GM12878 (cell line): Measurements from ENCODE around the gene NTN1.

ENCODE experiments used
- BACH1 ChIP-seq: fragments of 450-650 bp; IDR thresholded peaks from 2 replicates; pipeline ENCODE4 v1.6.1; 2017; ENCODE audit warnings: mild to moderate bottlenecking, borderline replicate concordance
- CTCF ChIP-seq, 3 experiments: IDR thresholded peaks in 2 of 3; conservative IDR thresholded peaks in 1 of 3; 2 replicates each; pipeline ENCODE4 v1.5.1; 2011; ENCODE audit warnings: low read depth in 3 of 3, low read length in 3 of 3, mild to moderate bottlenecking in 3 of 3, control low read depth in 2 of 3, moderate library complexity in 2 of 3, inconsistent platforms in 1 of 3, mixed read lengths in 1 of 3; ENCODE audit not compliant: control insufficient read depth in 2 of 3, insufficient read depth in 1 of 3; ENCODE audit errors: extremely low read depth in 1 of 3
- GABPA ChIP-seq: IDR thresholded peaks from 2 replicates; pipeline ENCODE4 v1.6.1; 2014; ENCODE audit warnings: antibody characterized with exemption, low read depth, mild to moderate bottlenecking, inconsistent platforms
- PAX8 ChIP-seq: fragments of 450-650 bp; IDR thresholded peaks from 2 replicates; pipeline ENCODE4 v1.6.1; 2017; ENCODE audit warnings: mild to moderate bottlenecking, moderate library complexity
- POLR2A ChIP-seq: IDR thresholded peaks from 2 replicates; pipeline ENCODE4 v1.6.1; 2011; ENCODE audit warnings: low read depth, mild to moderate bottlenecking, low read length
- SIX5 ChIP-seq: IDR thresholded peaks from 2 replicates; pipeline ENCODE4 v1.6.1; 2011; ENCODE audit warnings: mild to moderate bottlenecking, low read depth, low read length, moderate library complexity; ENCODE audit not compliant: severe bottlenecking
- USF1 ChIP-seq: IDR thresholded peaks from 2 replicates; pipeline ENCODE4 v1.6.1; 2011; ENCODE audit warnings: borderline replicate concordance, low read depth, mild to moderate bottlenecking, moderate library complexity, mixed read lengths, low read length; ENCODE audit not compliant: insufficient read depth; ENCODE audit errors: extremely low read length
- USF2 ChIP-seq: IDR thresholded peaks from 2 replicates; pipeline ENCODE4 v1.6.1; 2011; ENCODE audit warnings: low read depth, low read length, improper control_type of control experiment, borderline replicate concordance
- ZNF274 ChIP-seq: IDR thresholded peaks from one replicate; pipeline ENCODE4 v1.8.0; 2011; ENCODE audit not compliant: insufficient read length, insufficient read depth
- ZNF592 ChIP-seq: fragments of 450-650 bp; IDR thresholded peaks from 2 replicates; pipeline ENCODE4 v1.6.1; 2017; ENCODE audit warnings: mild to moderate bottlenecking, moderate library complexity

- TF ChIP-seq POLR2A = no peak
- no peak for TF ChIP-seq USF1
- TF ChIP-seq SIX5 = no peak
- TF ChIP-seq CTCF (IDR thresholded peaks at IDR 0.05 in 2 of 3, conservative IDR thresholded peaks at IDR 0.05 in 1 of 3; ENCODE audit: control insufficient read depth in 2 of 3, extremely low read depth in 1 of 3, insufficient read depth in 1 of 3, low read depth in 3 of 3, low read length in 3 of 3) = no peak
- no peak for TF ChIP-seq GABPA
- TF ChIP-seq PAX8 = no peak
- no peak for TF ChIP-seq ZNF274
- TF ChIP-seq BACH1 = no peak
- no peak for TF ChIP-seq USF2
- no peak for TF ChIP-seq ZNF592
Observed at GRCh38 chr17:9044772-9045463, 23.6 kb downstream of the NTN1 start.
